ENCODE measurements around the gene CCDC154.

- TF ChIP-seq CTCF (IDR thresholded peaks at IDR 0.05; ENCODE audit: insufficient read depth, low read depth, low read length) (no peak), EZH2 (IDR thresholded peaks at IDR 0.05; ENCODE audit: insufficient read depth, low read length) (no peak)
Observed at GRCh38 chr16:1445518-1446203, 1.3 kb upstream of the CCDC154 start.
